HepG2 (cell line): Measurements from ENCODE around the gene PPAN. TPM values are rescaled to one million over a fixed set of nuclear protein-coding genes. Genes with fewer than 3 reads are reported as not detected.

Experiments used
- HMGXB4 ChIP-seq, 2 experiments: sonication (generic) in 1 of 2; formaldehyde crosslinking in 1 of 2; IDR thresholded peaks; 2 replicates each; pipeline versions ENCODE4 v1.4.0 to v1.6.1; 2018 to 2020; ENCODE audit warnings: missing genetic modification reagents in 2 of 2, borderline replicate concordance in 1 of 2, low read depth in 1 of 2, mild to moderate bottlenecking in 1 of 2, missing biosample characterization in 1 of 2
- MAFF ChIP-seq: IDR thresholded peaks from 2 replicates; pipeline ENCODE4 v1.6.1; 2011; ENCODE audit warnings: low read depth, low read length, improper control_type of control experiment
- MTERF4 ChIP-seq: sonication (generic); formaldehyde crosslinking; IDR thresholded peaks from 2 replicates; pipeline ENCODE4 v1.8.0; 2023; ENCODE audit warnings: mild to moderate bottlenecking, missing genetic modification reagents
- NPAS2 ChIP-seq: sonication (generic); formaldehyde crosslinking; IDR thresholded peaks from 2 replicates; pipeline ENCODE4 v1.8.0; 2022; ENCODE audit warnings: mild to moderate bottlenecking, missing genetic modification reagents, borderline replicate concordance
- RFX5 ChIP-seq: IDR thresholded peaks from 2 replicates; pipeline ENCODE4 v1.6.1; 2011; ENCODE audit warnings: low read depth, low read length, improper control_type of control experiment
- TAF1 ChIP-seq: sonication (generic); formaldehyde crosslinking; IDR thresholded peaks from 2 replicates; pipeline ENCODE4 v1.4.0; 2020; ENCODE audit warnings: missing genetic modification reagents
- U2AF1 ChIP-seq: fragments of 200-400 bp; formaldehyde crosslinking; optimal IDR thresholded peaks from 2 replicates; pipeline ENCODE3; 2017; ENCODE audit warnings: mild to moderate bottlenecking, low read depth, low read length
- ZNF318 ChIP-seq: sonication (generic); formaldehyde crosslinking; IDR thresholded peaks from 2 replicates; pipeline ENCODE4 v1.4.0; 2020; ENCODE audit warnings: mild to moderate bottlenecking, missing genetic modification reagents
- ZNF570 ChIP-seq: sonication (generic); formaldehyde crosslinking; IDR thresholded peaks from 2 replicates; pipeline ENCODE4 v1.4.0; 2020; ENCODE audit warnings: mild to moderate bottlenecking, missing genetic modification reagents, borderline replicate concordance
- ZNF761 ChIP-seq: sonication (generic); formaldehyde crosslinking; conservative IDR thresholded peaks from 2 replicates; pipeline ENCODE4 v1.4.0; 2020; ENCODE audit warnings: mild to moderate bottlenecking, missing genetic modification reagents
- polyA plus RNA-seq, 8 experiments: library from polyadenylated mRNA; depleted of rRNA in 3 of 8; stranded (reverse) in 7 of 8; unstranded in 1 of 8; fragments of >200 nt; fragmentation: Illumina TruSeq in 4 of 8; extraction: Trizol in 4 of 8; gene quantifications; 2 replicates each; pipeline versions ENCODE4 v1.2.1 to v1.2.3, GENCODE V29; 2011 to 2016; ENCODE audit warnings: low read depth in 4 of 8, missing spikeins in 1 of 8, mixed read lengths in 1 of 8; ENCODE audit not compliant: insufficient read depth in 1 of 8
- total RNA-seq, 5 experiments: library from RNA; depleted of rRNA; stranded (reverse); fragments of >200 nt; fragmentation: Illumina TruSeq; extraction: Trizol; gene quantifications; 2 replicates each; pipeline ENCODE4 v1.2.3, GENCODE V29; 2016; ENCODE audit warnings: low read depth in 1 of 5

Gene PPAN
- total and polyA plus RNA-seq, 2 of the 13 experiments (the other 11 are each of a cell fraction or from before 2014, with no cell fraction given) = 36.2 to 41.9 TPM

- TF ChIP-seq ZNF318 (no peak), RFX5 (no peak), ZNF570 (CRISPR knock-in tag) (no peak), HMGXB4 (CRISPR knock-in tag; IDR thresholded peaks at IDR 0.05; ENCODE audit: borderline replicate concordance in 1 of 2, low read depth in 1 of 2) (no peak), U2AF1 (no peak), NPAS2 (CRISPR knock-in tag) (no peak), MAFF (no peak), MTERF4 (no peak), ZNF761 (no peak), TAF1 (CRISPR knock-in tag) (no peak)
Observed at GRCh38 chr19:10118960-10119359, 12.8 kb downstream of the PPAN start (continued).
